K562 (cell line): ENCODE results near the gene SLC25A40. TPM values are rescaled to one million over a fixed set of nuclear protein-coding genes. Genes with fewer than 3 reads are reported as not detected.

Experiments used
- ATF1 ChIP-seq, 2 experiments: fragments of 450-650 bp in 1 of 2; IDR thresholded peaks; 2 replicates each; pipeline ENCODE4 v1.6.1; 2016; ENCODE audit warnings: missing compliant biosample characterization in 1 of 2, missing genetic modification characterization in 1 of 2
- CBFB ChIP-seq: sonication (generic); formaldehyde crosslinking; IDR thresholded peaks from 2 replicates; pipeline ENCODE4 v1.4.0; 2020; ENCODE audit warnings: mild to moderate bottlenecking, missing genetic modification reagents
- GATA2 ChIP-seq: sonication (generic); formaldehyde crosslinking; IDR thresholded peaks from 2 replicates; pipeline ENCODE4 v1.4.0; 2020; ENCODE audit warnings: mild to moderate bottlenecking, missing genetic modification reagents
- GATAD2B ChIP-seq: fragments of 450-650 bp; IDR thresholded peaks from 2 replicates; pipeline ENCODE4 v1.6.1; 2017; ENCODE audit warnings: mild to moderate bottlenecking, borderline replicate concordance
- HDAC1 ChIP-seq, 2 experiments: fragments of 450-650 bp; IDR thresholded peaks; 2 replicates each; pipeline ENCODE4 v1.6.1; 2016 to 2017; ENCODE audit warnings: inconsistent platforms in 1 of 2, mild to moderate bottlenecking in 1 of 2, moderate library complexity in 1 of 2
- HNRNPLL ChIP-seq: fragments of 200-400 bp; formaldehyde crosslinking; IDR thresholded peaks from 2 replicates; pipeline ENCODE4 v1.6.1; 2017; ENCODE audit warnings: low read length, low read depth, mild to moderate bottlenecking; ENCODE audit not compliant: poor library complexity, severe bottlenecking
- JUND ChIP-seq, 2 experiments: IDR thresholded peaks; 2 replicates in 1 of 2; 3 replicates in 1 of 2; pipeline ENCODE4 v1.6.1; 2011; ENCODE audit warnings: borderline replicate concordance in 2 of 2, low read depth in 2 of 2, low read length in 2 of 2, improper control_type of control experiment in 1 of 2, missing biosample characterization in 1 of 2, missing genetic modification characterization in 1 of 2, missing genetic modification reagents in 1 of 2
- KDM5B ChIP-seq: fragments of 200-600 bp; sonication (generic); IDR thresholded peaks from 2 replicates; pipeline ENCODE4 v1.6.1; 2012; ENCODE audit warnings: low read depth, mild to moderate bottlenecking, moderate library complexity, low read length, control low read depth, inconsistent platforms; ENCODE audit not compliant: insufficient replicate concordance
- KLF16 ChIP-seq: IDR thresholded peaks from 2 replicates; pipeline ENCODE4 v1.6.1; 2016; ENCODE audit warnings: antibody characterized with exemption
- LEF1 ChIP-seq: fragments of 450-650 bp; IDR thresholded peaks from 2 replicates; pipeline ENCODE4 v1.6.1; 2016; ENCODE audit warnings: mild to moderate bottlenecking
- MAZ ChIP-seq, 2 experiments: fragments of 450-650 bp in 1 of 2; sonication (generic) in 1 of 2; formaldehyde crosslinking; IDR thresholded peaks in 1 of 2; conservative IDR thresholded peaks in 1 of 2; 2 replicates each; pipeline versions ENCODE4 v1.4.0 to v1.5.0; 2020; ENCODE audit warnings: mild to moderate bottlenecking in 1 of 2, missing genetic modification reagents in 1 of 2
- MCM2 ChIP-seq: fragments of 450-650 bp; IDR thresholded peaks from 2 replicates; pipeline ENCODE4 v1.6.1; 2017; ENCODE audit warnings: low read depth, mild to moderate bottlenecking
- MECOM ChIP-seq: fragments of 250-450 bp; sonication (Bioruptor Pico); IDR thresholded peaks from 2 replicates; pipeline ENCODE4 v1.8.0; 2022; ENCODE audit warnings: inconsistent platforms
- NCOA2 ChIP-seq, 2 experiments: fragments of 450-650 bp; IDR thresholded peaks; 2 replicates each; pipeline ENCODE4 v1.6.1; 2018; ENCODE audit warnings: mild to moderate bottlenecking in 2 of 2, moderate library complexity in 1 of 2; ENCODE audit not compliant: partially characterized antibody in 2 of 2
- NCOR1 ChIP-seq: fragments of 450-650 bp; IDR thresholded peaks from 2 replicates; pipeline ENCODE4 v1.6.1; 2016; ENCODE audit warnings: mild to moderate bottlenecking, moderate library complexity
- PHB ChIP-seq: fragments of 250-450 bp; sonication (Bioruptor Pico); IDR thresholded peaks from 2 replicates; pipeline ENCODE4 v1.5.0; 2021
- RBFOX2 ChIP-seq: fragments of 200-400 bp; formaldehyde crosslinking; IDR thresholded peaks from 2 replicates; pipeline ENCODE4 v1.6.1; 2017; ENCODE audit warnings: low read depth, mild to moderate bottlenecking, low read length, moderate library complexity
- RHOXF2B ChIP-seq: fragments of 250-450 bp; sonication (Bioruptor Pico); conservative IDR thresholded peaks from 2 replicates; pipeline ENCODE4 v1.5.1; 2021
- RNF2 ChIP-seq: sonication (generic); IDR thresholded peaks from 2 replicates; pipeline ENCODE4 v1.6.1; 2016
- USF2 ChIP-seq: sonication (generic); formaldehyde crosslinking; IDR thresholded peaks from 2 replicates; pipeline ENCODE4 v1.5.0; 2020; ENCODE audit warnings: missing genetic modification reagents
- ZFP36 ChIP-seq: fragments of 150-350 bp; IDR thresholded peaks from 2 replicates; pipeline ENCODE4 v1.6.1; 2018; ENCODE audit warnings: low read length, low read depth; ENCODE audit not compliant: partially characterized antibody
- ZFP91 ChIP-seq: sonication (generic); formaldehyde crosslinking; IDR thresholded peaks from 2 replicates; pipeline ENCODE4 v1.8.0; 2022; ENCODE audit warnings: mild to moderate bottlenecking, missing genetic modification reagents
- ZNF174 ChIP-seq: fragments of 250-450 bp; sonication (Bioruptor Pico); IDR thresholded peaks from 2 replicates; pipeline ENCODE4 v1.4.0; 2020; ENCODE audit warnings: mild to moderate bottlenecking
- ZNF239 ChIP-seq: fragments of 250-450 bp; sonication (Bioruptor Pico); IDR thresholded peaks from 2 replicates; pipeline ENCODE4 v1.4.0; 2020; ENCODE audit warnings: mild to moderate bottlenecking
- ZNF431 ChIP-seq: sonication (generic); formaldehyde crosslinking; IDR thresholded peaks from 2 replicates; pipeline ENCODE4 v1.8.0; 2022; ENCODE audit warnings: mild to moderate bottlenecking, missing genetic modification reagents
- ZNF584 ChIP-seq: fragments of 200-800 bp; sonication (Bioruptor generic); IDR thresholded peaks from 2 replicates; pipeline ENCODE4 v1.6.1; 2016; ENCODE audit warnings: low read depth, mild to moderate bottlenecking, missing genetic modification characterization, missing compliant biosample characterization
- ZNF699 ChIP-seq: fragments of 250-450 bp; sonication (Bioruptor Pico); IDR thresholded peaks from 2 replicates; pipeline ENCODE4 v1.8.0; 2021; ENCODE audit warnings: mild to moderate bottlenecking, moderate library complexity; ENCODE audit not compliant: insufficient replicate concordance
- polyA plus RNA-seq, 8 experiments: library from polyadenylated mRNA; depleted of rRNA in 4 of 8; stranded (reverse) in 5 of 8; unstranded in 3 of 8; fragments of >200 nt; fragmentation: Nextera tagmentation in 2 of 8; fragmentation: Illumina TruSeq in 1 of 8; extraction: Ambion mirVana in 2 of 8; extraction: Trizol in 1 of 8; gene quantifications; 2 replicates each; pipeline versions ENCODE4 v1.2.1 to v1.2.3, GENCODE V29; 2011 to 2014; ENCODE audit warnings: inconsistent platforms in 1 of 8, missing spikeins in 1 of 8
- total RNA-seq, 7 experiments: library from RNA; depleted of rRNA in 6 of 7; stranded (reverse); fragments of >200 nt in 6 of 7; fragmentation: Illumina TruSeq in 2 of 7; extraction: Trizol in 2 of 7; gene quantifications; 2 replicates each; pipeline versions ENCODE4 v1.2.1 to v1.2.3, GENCODE V29; 2011 to 2021; ENCODE audit warnings: low replicate concordance in 1 of 7
- TF ChIP-seq, protein P1 (sequence below): sonication (generic); formaldehyde crosslinking; IDR thresholded peaks from 2 replicates; pipeline ENCODE4 v1.8.0; 2022; ENCODE audit warnings: mild to moderate bottlenecking, low read depth, missing genetic modification reagents

SLC25A40 gene
- total and polyA plus RNA-seq, 9 of the 15 experiments (the other 6 are each of a cell fraction or from before 2014, with no cell fraction given), result 6.7 to 44.0 (median 26.5) TPM

- TF ChIP-seq RBFOX2, result peak; percentile 50
- TF ChIP-seq CBFB (CRISPR knock-in tag), result no peak
- no peak for TF ChIP-seq RHOXF2B
- TF ChIP-seq ZNF431, result no peak
- no peak for TF ChIP-seq ZNF699 (CRISPR knock-in tag)
- TF ChIP-seq HNRNPLL, result no peak
- peak; percentile 27; the same call in 1 of the 2 replicates for TF ChIP-seq GATAD2B
- TF ChIP-seq KLF16, result no peak
- TF ChIP-seq RNF2, result no peak
- TF ChIP-seq MCM2, result 0 out of 2 replicates have a peak, but pooled peaks have one; percentile 31
- no peak for TF ChIP-seq ZNF174 (CRISPR knock-in tag)
- TF ChIP-seq NCOR1, result 0 out of 2 replicates have a peak, but pooled peaks have one; percentile 3
- no peak for TF ChIP-seq ZNF584 (CRISPR knock-in tag)
- TF ChIP-seq HDAC1 (IDR thresholded peaks at IDR 0.05), result peak in 1 of 2 experiments; percentile 16; a peak in 1 of 4 replicates
- TF ChIP-seq, protein P1, sequence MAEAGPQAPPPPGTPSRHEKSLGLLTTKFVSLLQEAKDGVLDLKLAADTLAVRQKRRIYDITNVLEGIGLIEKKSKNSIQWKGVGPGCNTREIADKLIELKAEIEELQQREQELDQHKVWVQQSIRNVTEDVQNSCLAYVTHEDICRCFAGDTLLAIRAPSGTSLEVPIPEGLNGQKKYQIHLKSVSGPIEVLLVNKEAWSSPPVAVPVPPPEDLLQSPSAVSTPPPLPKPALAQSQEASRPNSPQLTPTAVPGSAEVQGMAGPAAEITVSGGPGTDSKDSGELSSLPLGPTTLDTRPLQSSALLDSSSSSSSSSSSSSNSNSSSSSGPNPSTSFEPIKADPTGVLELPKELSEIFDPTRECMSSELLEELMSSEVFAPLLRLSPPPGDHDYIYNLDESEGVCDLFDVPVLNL (CRISPR knock-in tag), result no peak
- no peak for TF ChIP-seq GATA2 (CRISPR knock-in tag)
- TF ChIP-seq USF2 (CRISPR knock-in tag), result no peak
- no peak for TF ChIP-seq ATF1 (CRISPR knock-in tag; IDR thresholded peaks at IDR 0.05)
- no peak for TF ChIP-seq ATF1 (tag; IDR thresholded peaks at IDR 0.05)
- no peak for TF ChIP-seq PHB
- TF ChIP-seq MAZ (CRISPR knock-in tag; conservative IDR thresholded peaks at IDR 0.05 in 1 of 2, IDR thresholded peaks at IDR 0.05 in 1 of 2), result no peak
- no peak for TF ChIP-seq LEF1
- no peak for TF ChIP-seq MECOM
- TF ChIP-seq ZNF239 (CRISPR knock-in tag), result no peak
- no peak for TF ChIP-seq JUND (IDR thresholded peaks at IDR 0.05; ENCODE audit: borderline replicate concordance, low read depth, low read length)
- no peak for TF ChIP-seq JUND (tag; IDR thresholded peaks at IDR 0.05; ENCODE audit: borderline replicate concordance, low read depth, low read length)
- peak in 1 of 2 experiments; percentile 9 for TF ChIP-seq NCOA2 (IDR thresholded peaks at IDR 0.05; ENCODE audit: partially characterized antibody in 2 of 2)
- TF ChIP-seq ZFP36, result no peak
- TF ChIP-seq KDM5B, result no peak
- no peak for TF ChIP-seq ZFP91
These were observed 2.1 kb upstream of the SLC25A40 start (continued) for GRCh38 chr7:87878208-87878735.
